Putamen (tissue), 1 donor: ENCODE measurements around the gene FUT3.
"Not testable (repeated sequence)": the region's sequence is repeated elsewhere in the genome, so short reads cannot be mapped to it uniquely, and the experiment has no call there.

Source experiments
- DNase-seq: peaks from one replicate; pipeline ENCODE4 v3.0.0-alpha.2; 2016; ENCODE audit warnings: low spot score

Gene FUT3

GRCh38 chr19:5881543-5882299 lies 30.5 kb upstream of the FUT3 start:
- no peak for DNase-seq

GRCh38 chr19:5880604-5881078 lies 29.4 kb upstream of the FUT3 start:
- DNase-seq, result no peak

- no peak for DNase-seq
Measured at GRCh38 chr19:5880196-5880595, 28.9 kb upstream of the FUT3 start.

- DNase-seq, result no peak
Measured at GRCh38 chr19:5877882-5878281, 26.6 kb upstream of the FUT3 start.

- DNase-seq, result no peak
Measured at GRCh38 chr19:5877427-5877826, 26.2 kb upstream of the FUT3 start.

GRCh38 chr19:5874496-5874895 lies 23.2 kb upstream of the FUT3 start:
- DNase-seq, result not testable (repeated sequence)

- DNase-seq, result no peak
Measured at GRCh38 chr19:5873617-5874199, 22.5 kb upstream of the FUT3 start.

- DNase-seq, result no peak
Measured at GRCh38 chr19:5870986-5871394, 19.7 kb upstream of the FUT3 start.

GRCh38 chr19:5867201-5868136 lies 16.2 kb upstream of the FUT3 start:
- DNase-seq, result no peak

GRCh38 chr19:5865772-5866171 lies 14.5 kb upstream of the FUT3 start:
- DNase-seq, result no peak

- no peak for DNase-seq
Measured at GRCh38 chr19:5864725-5865486, 13.7 kb upstream of the FUT3 start.

GRCh38 chr19:5864013-5864720 lies 12.9 kb upstream of the FUT3 start:
- no peak for DNase-seq

- no peak for DNase-seq
Measured at GRCh38 chr19:5863030-5863665, 11.9 kb upstream of the FUT3 start.

- DNase-seq, result no peak
Measured at GRCh38 chr19:5857203-5858081, 6.2 kb upstream of the FUT3 start.

GRCh38 chr19:5855151-5855550 lies 3.9 kb upstream of the FUT3 start:
- DNase-seq, result not testable (repeated sequence)

GRCh38 chr19:5854121-5854520 lies 2.9 kb upstream of the FUT3 start:
- not testable (repeated sequence) for DNase-seq

GRCh38 chr19:5850743-5851293 lies 431 bp downstream of the FUT3 start:
- DNase-seq, result no peak

GRCh38 chr19:5850189-5850588 lies 1.1 kb downstream of the FUT3 start:
- DNase-seq, result no peak

GRCh38 chr19:5848621-5849020 lies 2.6 kb downstream of the FUT3 start:
- DNase-seq, result not testable (repeated sequence)
